ENCODE measurements around the gene NCBP3.

NCBP3 gene

GRCh38 chr17:3815122-3815521 lies 30.9 kb downstream of the NCBP3 start:
- TF ChIP-seq GATA3 (IDR thresholded peaks at IDR 0.05; ENCODE audit: low read depth, low read length) (no peak), GATA2 (IDR thresholded peaks at IDR 0.05; ENCODE audit: low read depth, low read length) (no peak)

GRCh38 chr17:3814361-3814760 lies 31.7 kb downstream of the NCBP3 start:
- TF ChIP-seq GATA2 (IDR thresholded peaks at IDR 0.05; ENCODE audit: low read depth, low read length) (no peak), GATA3 (IDR thresholded peaks at IDR 0.05; ENCODE audit: low read depth, low read length) (no peak)

- TF ChIP-seq GATA2 (IDR thresholded peaks at IDR 0.05; ENCODE audit: low read depth, low read length) = no peak
- no peak for TF ChIP-seq GATA3 (IDR thresholded peaks at IDR 0.05; ENCODE audit: low read depth, low read length)
Observed at GRCh38 chr17:3813171-3813570, 32.9 kb downstream of the NCBP3 start.

- TF ChIP-seq GATA3 (IDR thresholded peaks at IDR 0.05; ENCODE audit: low read depth, low read length) (no peak), GATA2 (IDR thresholded peaks at IDR 0.05; ENCODE audit: low read depth, low read length) (no peak)
Observed at GRCh38 chr17:3812771-3813170, 33.3 kb downstream of the NCBP3 start.

- TF ChIP-seq GATA3 (IDR thresholded peaks at IDR 0.05; ENCODE audit: low read depth, low read length) (no peak), GATA2 (IDR thresholded peaks at IDR 0.05; ENCODE audit: low read depth, low read length) (no peak)
Observed at GRCh38 chr17:3812284-3812683, 33.8 kb downstream of the NCBP3 start.

GRCh38 chr17:3810019-3810418 lies 36.0 kb downstream of the NCBP3 start:
- TF ChIP-seq GATA3 (IDR thresholded peaks at IDR 0.05; ENCODE audit: low read depth, low read length) (no peak), GATA2 (IDR thresholded peaks at IDR 0.05; ENCODE audit: low read depth, low read length) (no peak)

- no peak for TF ChIP-seq GATA3 (IDR thresholded peaks at IDR 0.05; ENCODE audit: low read depth, low read length)
- no peak for TF ChIP-seq GATA2 (IDR thresholded peaks at IDR 0.05; ENCODE audit: low read depth, low read length)
Observed at GRCh38 chr17:3809135-3809534, 36.9 kb downstream of the NCBP3 start.

GRCh38 chr17:3808701-3809100 lies 37.3 kb downstream of the NCBP3 start:
- TF ChIP-seq GATA2 (IDR thresholded peaks at IDR 0.05; ENCODE audit: low read depth, low read length) = no peak
- TF ChIP-seq GATA3 (IDR thresholded peaks at IDR 0.05; ENCODE audit: low read depth, low read length) = no peak

GRCh38 chr17:3805581-3805980 lies 40.5 kb downstream of the NCBP3 start:
- no peak for TF ChIP-seq GATA3 (IDR thresholded peaks at IDR 0.05; ENCODE audit: low read depth, low read length)
- TF ChIP-seq GATA2 (IDR thresholded peaks at IDR 0.05; ENCODE audit: low read depth, low read length) = no peak

GRCh38 chr17:3804503-3804931 lies 41.5 kb downstream of the NCBP3 start:
- TF ChIP-seq GATA3 (IDR thresholded peaks at IDR 0.05; ENCODE audit: low read depth, low read length) (no peak), GATA2 (IDR thresholded peaks at IDR 0.05; ENCODE audit: low read depth, low read length) (no peak)

GRCh38 chr17:3803308-3803640 lies 42.8 kb downstream of the NCBP3 start:
- TF ChIP-seq GATA2 (IDR thresholded peaks at IDR 0.05; ENCODE audit: low read depth, low read length) = no peak
- no peak for TF ChIP-seq GATA3 (IDR thresholded peaks at IDR 0.05; ENCODE audit: low read depth, low read length)

- TF ChIP-seq GATA3 (IDR thresholded peaks at IDR 0.05; ENCODE audit: low read depth, low read length) (no peak), GATA2 (IDR thresholded peaks at IDR 0.05; ENCODE audit: low read depth, low read length) (no peak)
Observed at GRCh38 chr17:3802461-3803307, 43.4 kb downstream of the NCBP3 start.

GRCh38 chr17:3801792-3802191 lies 44.3 kb downstream of the NCBP3 start:
- no peak for TF ChIP-seq GATA2 (IDR thresholded peaks at IDR 0.05; ENCODE audit: low read depth, low read length)
- TF ChIP-seq GATA3 (IDR thresholded peaks at IDR 0.05; ENCODE audit: low read depth, low read length) = no peak

- TF ChIP-seq GATA3 (IDR thresholded peaks at IDR 0.05; ENCODE audit: low read depth, low read length) (no peak), GATA2 (IDR thresholded peaks at IDR 0.05; ENCODE audit: low read depth, low read length) (no peak)
Observed at GRCh38 chr17:3801347-3801746, 44.7 kb downstream of the NCBP3 start.
